ENCODE results near the gene MROH7.

Gene MROH7

GRCh38 chr1:54701066-54701465 is 59.5 kb downstream of the MROH7 start:
- DNase-seq: no peak

- no peak for DNase-seq
Observed at GRCh38 chr1:54701996-54702395, 60.4 kb downstream of the MROH7 start.

GRCh38 chr1:54703471-54703870 is 61.9 kb downstream of the MROH7 start:
- DNase-seq: no peak

GRCh38 chr1:54705153-54705552 is 63.6 kb downstream of the MROH7 start:
- no peak for DNase-seq

- no peak for DNase-seq
Observed at GRCh38 chr1:54706419-54706818, 64.8 kb downstream of the MROH7 start.

- DNase-seq: no peak
Observed at GRCh38 chr1:54708385-54708784, 66.8 kb downstream of the MROH7 start.

GRCh38 chr1:54709547-54710292 is 68.1 kb downstream of the MROH7 start:
- DNase-seq: no peak

- DNase-seq: no peak
Observed at GRCh38 chr1:54710434-54710833, 68.8 kb downstream of the MROH7 start.

GRCh38 chr1:54710841-54711240 is 69.3 kb downstream of the MROH7 start:
- no peak for DNase-seq

GRCh38 chr1:54711536-54711935 is 70.0 kb downstream of the MROH7 start:
- DNase-seq: no peak

GRCh38 chr1:54714881-54715492 is 73.4 kb downstream of the MROH7 start:
- no peak for DNase-seq

- DNase-seq: peak; percentile 12
Observed at GRCh38 chr1:54715493-54716298, 74.1 kb downstream of the MROH7 start, which contains the start of gene TTC4. TTC4 (plus strand) TSS chr1:54715861; CDS start chr1:54715909, 48 bp downstream.

- no peak for DNase-seq
Observed at GRCh38 chr1:54716299-54717047, 74.9 kb downstream of the MROH7 start.

GRCh38 chr1:54721719-54722118 is 80.1 kb downstream of the MROH7 start:
- no peak for DNase-seq

- no peak for DNase-seq
Observed at GRCh38 chr1:54723985-54724384, 82.4 kb downstream of the MROH7 start.

GRCh38 chr1:54724771-54725170 is 83.2 kb downstream of the MROH7 start:
- no peak for DNase-seq

- DNase-seq: no peak
Observed at GRCh38 chr1:54728027-54728426, 86.4 kb downstream of the MROH7 start.

- no peak for DNase-seq
Observed at GRCh38 chr1:54736685-54737084, 95.1 kb downstream of the MROH7 start.

- no peak for DNase-seq
Observed at GRCh38 chr1:54738244-54738643, 96.7 kb downstream of the MROH7 start.

GRCh38 chr1:54741531-54741930 is 99.9 kb downstream of the MROH7 start:
- no peak for DNase-seq

GRCh38 chr1:54742282-54742681 is 100.7 kb downstream of the MROH7 start:
- no peak for DNase-seq

- DNase-seq: no peak
Observed at GRCh38 chr1:54743416-54744226, 102.0 kb downstream of the MROH7 start.
